Tibial nerve (tissue), 4 donors: ENCODE results near the gene KCNAB3. TPM values are rescaled to one million over a fixed set of nuclear protein-coding genes. Genes with fewer than 3 reads are reported as not detected.

ENCODE experiments used
- DNase-seq, 2 donors: peaks; one replicate each; pipeline ENCODE4 v3.0.0-alpha.2; 2019; ENCODE audit warnings: low spot score in 2 of 2
- H3K27ac ChIP-seq, 4 donors: fragments of 200-600 bp; sonication (generic) in 3 of 4; one replicate each; pipeline ENCODE4 v1.5.1; 2017 to 2019; ENCODE audit warnings: mild to moderate bottlenecking in 1 of 4
- H3K27me3 ChIP-seq, 2 donors: fragments of 200-600 bp; sonication (generic) in 1 of 2; one replicate each; pipeline versions ENCODE4 v1.5.1 to v1.6.0; 2017 to 2019
- H3K36me3 ChIP-seq, 3 donors: fragments of 200-600 bp; sonication (generic); one replicate each; pipeline ENCODE4 v1.5.1; 2018 to 2019
- H3K4me1 ChIP-seq, 4 donors: fragments of 200-600 bp; sonication (generic) in 3 of 4; one replicate each; pipeline ENCODE4 v1.5.1; 2017 to 2019
- H3K4me3 ChIP-seq, 4 donors: fragments of 200-600 bp; sonication (generic) in 3 of 4; one replicate each; pipeline ENCODE4 v1.5.1; 2017 to 2019; ENCODE audit warnings: mild to moderate bottlenecking in 1 of 4, moderate library complexity in 1 of 4
- H3K9me3 ChIP-seq, 4 donors: fragments of 200-600 bp; sonication (generic) in 3 of 4; one replicate each; pipeline ENCODE4 v1.5.1; 2017 to 2019
- CTCF ChIP-seq, 5 experiments: fragments of 200-600 bp in 3 of 5; fragments of 450-650 bp in 2 of 5; sonication (generic) in 3 of 5; IDR thresholded peaks; one replicate each; pipeline ENCODE4 v1.5.1; 2016 to 2019; ENCODE audit warnings: antibody characterized with exemption in 5 of 5, mild to moderate bottlenecking in 3 of 5, moderate library complexity in 2 of 5
- EP300 ChIP-seq, 2 donors: sonication (generic); formaldehyde crosslinking; IDR thresholded peaks; one replicate each; pipeline ENCODE4 v1.6.1; 2017; ENCODE audit warnings: antibody characterized with exemption in 2 of 2, mild to moderate bottlenecking in 1 of 2
- POLR2A ChIP-seq, 2 donors: fragments of 450-650 bp; IDR thresholded peaks; one replicate each; pipeline ENCODE4 v1.6.1; 2017; ENCODE audit warnings: antibody characterized with exemption in 2 of 2, mild to moderate bottlenecking in 2 of 2, moderate library complexity in 2 of 2
- WGBS, 2 donors: methylation state at CpG; one replicate each; pipeline ENCODE4 v1.1.5; 2018; 5-methylcytosine and 5-hydroxymethylcytosine counted together
- total RNA-seq, 4 donors: library from RNA; depleted of rRNA; stranded (reverse); fragments of >200 nt; gene quantifications; one replicate each; pipeline ENCODE4 v1.1.0, GENCODE V29; 2016

Gene KCNAB3
- total RNA-seq, 4 donors from 2014 or later: 1.1 to 6.0 (median 1.4) TPM

- peaks cover 6 to 95% (median 27%) of the 10 kb centered on the region in 3 donors for H3K36me3 ChIP-seq
- DNase-seq: no peak
Measured at GRCh38 chr17:7943291-7943690, 13.6 kb upstream of the KCNAB3 start.

GRCh38 chr17:7940743-7941142 lies 11.1 kb upstream of the KCNAB3 start:
- H3K36me3 ChIP-seq: peaks cover 0 to 96% (median 27%) of the 10 kb centered on the region in 3 donors
- TF ChIP-seq POLR2A (IDR thresholded peaks at IDR 0.05) (no peak), EP300 (IDR thresholded peaks at IDR 0.05) (no peak), CTCF (IDR thresholded peaks at IDR 0.05) (no peak)
- DNase-seq: no peak
- no peaks in the 10 kb centered on the region for H3K27me3 ChIP-seq
- WGBS, 2 donors: 87 to 94% methylated on average over 6 of the region's 6 CpGs
- H3K27ac ChIP-seq: no peak overlapping the region
- no peak overlapping the region for H3K4me3 ChIP-seq
- no peaks in the 10 kb centered on the region for H3K4me1 ChIP-seq
- no peaks in the 10 kb centered on the region for H3K9me3 ChIP-seq

More at GRCh38 chr17:7943291-7943690, 13.6 kb upstream of the KCNAB3 start:
- Histone ChIP-seq H3K27ac (no peak overlapping the region), H3K4me3 (no peak overlapping the region), H3K4me1 (no peaks in the 10 kb centered on the region), H3K27me3 (no peaks in the 10 kb centered on the region), H3K9me3 (no peaks in the 10 kb centered on the region)
- no peak for TF ChIP-seq POLR2A (IDR thresholded peaks at IDR 0.05)
- TF ChIP-seq CTCF (IDR thresholded peaks at IDR 0.05): no peak
- TF ChIP-seq EP300 (IDR thresholded peaks at IDR 0.05): no peak
- WGBS, 2 donors: 91 to 92% methylated on average over 13 of the region's 13 CpGs

GRCh38 chr17:7940034-7940433 lies 10.4 kb upstream of the KCNAB3 start:
- Histone ChIP-seq H3K27me3 (no peaks in the 10 kb centered on the region), H3K4me1 (peaks cover 0 to 2% (median 0%) of the 10 kb centered on the region in 4 donors), H3K36me3 (peaks cover 0 to 96% (median 27%) of the 10 kb centered on the region in 3 donors), H3K4me3 (no peak overlapping the region), H3K27ac (no peak overlapping the region), H3K9me3 (no peaks in the 10 kb centered on the region)
- TF ChIP-seq POLR2A (IDR thresholded peaks at IDR 0.05) (no peak), EP300 (IDR thresholded peaks at IDR 0.05) (no peak), CTCF (IDR thresholded peaks at IDR 0.05) (no peak)
- 94 to 96% methylated on average over 4 of the region's 4 CpGs for WGBS, 2 donors
- no peak for DNase-seq

GRCh38 chr17:7935859-7936258 lies 6.2 kb upstream of the KCNAB3 start:
- DNase-seq: no peak
- no peak overlapping the region for H3K27ac ChIP-seq
- H3K36me3 ChIP-seq: peaks cover 0 to 70% (median 12%) of the 10 kb centered on the region in 3 donors
- no peak overlapping the region for H3K4me3 ChIP-seq
- H3K4me1 ChIP-seq: peaks cover 0 to 34% (median 16%) of the 10 kb centered on the region in 4 donors
- no peaks in the 10 kb centered on the region for H3K9me3 ChIP-seq
- no peaks in the 10 kb centered on the region for H3K27me3 ChIP-seq
- TF ChIP-seq POLR2A (IDR thresholded peaks at IDR 0.05): no peak
- no peak for TF ChIP-seq EP300 (IDR thresholded peaks at IDR 0.05)

GRCh38 chr17:7932949-7933348 lies 3.3 kb upstream of the KCNAB3 start:
- 2% methylated on average over 16 of the region's 16 CpGs for WGBS, 2 donors
- H3K27ac ChIP-seq: peak overlapping the region; percentile 63 to 94 (median 82)
- peak overlapping the region; percentile 61 to 97 (median 83) for H3K4me3 ChIP-seq
- peaks cover 0 to 52% (median 21%) of the 10 kb centered on the region in 4 donors for H3K4me1 ChIP-seq
- TF ChIP-seq CTCF (IDR thresholded peaks at IDR 0.05) (peak in 1 of 5 experiments; percentile 16), POLR2A (IDR thresholded peaks at IDR 0.05) (no peak), EP300 (IDR thresholded peaks at IDR 0.05) (no peak)
- no peaks in the 10 kb centered on the region for H3K9me3 ChIP-seq
- peaks cover 0 to 54% (median 0%) of the 10 kb centered on the region in 3 donors for H3K36me3 ChIP-seq
- H3K27me3 ChIP-seq: no peaks in the 10 kb centered on the region
- DNase-seq: no peak
